Heart left ventricle (tissue), 16 donors: ENCODE measurements around the gene POLE3. TPM values are rescaled to one million over a fixed set of nuclear protein-coding genes. Genes with fewer than 3 reads are reported as not detected.

Source experiments
- ATAC-seq, 4 donors: fragments of 200-7000 bp; cut with Tn5 transposase; one replicate each; pipeline ENCODE4 v1.9.1; 2020 to 2022; ENCODE audit warnings: moderate library complexity in 4 of 4, mild to moderate bottlenecking in 3 of 4, moderate number of reproducible peaks in 1 of 4
- DNase-seq, 5 donors: peaks; one replicate each; pipeline ENCODE4 v3.0.0-alpha.2; 2020
- H3K27ac ChIP-seq, 12 donors: fragments of 200-600 bp; sonication (generic) in 4 of 12; one replicate each; pipeline versions ENCODE4 v1.5.0 to v1.8.0; 2016 to 2022; ENCODE audit warnings: mild to moderate bottlenecking in 2 of 12
- H3K27me3 ChIP-seq, 9 donors: fragments of 200-600 bp; sonication (generic) in 2 of 9; one replicate each; pipeline versions ENCODE4 v1.5.1 to v1.8.0; 2016 to 2022; ENCODE audit warnings: mild to moderate bottlenecking in 3 of 9
- H3K36me3 ChIP-seq, 9 donors: fragments of 200-600 bp; sonication (generic) in 2 of 9; one replicate each; pipeline versions ENCODE4 v1.5.0 to v1.8.0; 2018 to 2022; ENCODE audit warnings: mild to moderate bottlenecking in 2 of 9
- H3K4me1 ChIP-seq, 12 donors: fragments of 200-600 bp; sonication (generic) in 4 of 12; one replicate each; pipeline versions ENCODE4 v1.5.0 to v1.8.0; 2016 to 2022; ENCODE audit warnings: mild to moderate bottlenecking in 3 of 12
- H3K4me3 ChIP-seq, 12 donors: fragments of 200-600 bp; sonication (generic) in 4 of 12; one replicate each; pipeline versions ENCODE4 v1.5.0 to v1.8.0; 2017 to 2022; ENCODE audit warnings: mild to moderate bottlenecking in 9 of 12, moderate library complexity in 4 of 12
- H3K9me3 ChIP-seq, 12 donors: fragments of 200-600 bp; sonication (generic) in 4 of 12; one replicate each; pipeline versions ENCODE4 v1.5.0 to v1.8.0; 2016 to 2022; ENCODE audit warnings: mild to moderate bottlenecking in 1 of 12
- CTCF ChIP-seq, 12 donors: fragments of 200-600 bp; sonication (generic) in 4 of 12; IDR thresholded peaks; one replicate each; pipeline versions ENCODE4 v1.5.0 to v1.8.0; 2018 to 2022; ENCODE audit warnings: antibody characterized with exemption in 12 of 12, mild to moderate bottlenecking in 5 of 12
- POLR2A ChIP-seq, 2 donors: fragments of 450-650 bp; IDR thresholded peaks; one replicate each; pipeline ENCODE4 v1.6.1; 2017; ENCODE audit warnings: antibody characterized with exemption in 2 of 2, mild to moderate bottlenecking in 2 of 2, moderate library complexity in 2 of 2
- WGBS, 4 donors: extraction: QIAGEN DNeasy Blood & Tissue Kit in 2 of 4; methylation state at CpG; one replicate each; pipeline versions ENCODE4 v1.1.5 to v1.1.7; 2013 to 2018; 5-methylcytosine and 5-hydroxymethylcytosine counted together
- intact Hi-C, 10 donors: fragments of 100-400 bp; cut with DNase I; formaldehyde crosslinking; loops; one replicate each; pipeline versions ENCODE4 v1.11.1 to v1.14.2; 2022
- polyA plus RNA-seq, 2 donors: library from polyadenylated mRNA; stranded (reverse); fragments of 200-250 nt; gene quantifications; one replicate each; pipeline ENCODE4 v1.2.3, GENCODE V29; 2013
- total RNA-seq, 9 donors: library from RNA; depleted of rRNA in 2 of 9; stranded (reverse); fragments of >200 nt in 2 of 9; fragmentation: NEBNext Ultra II Directional in 3 of 9; extraction: Animal tissue kit (Norgen Biotek cat#: 25700) in 3 of 9; gene quantifications; one replicate each; pipeline versions ENCODE4 v1.1.0 to v1.2.4, GENCODE V29; 2016 to 2023
- donor health status: ischemic (EF 13 %, LVEDD 7.1; RV severe dilation, severe dysfunction).
- donor health status: healthy with polysubstance abuse.
- donor health status: DM: no; HTN: yes; CAD: no.
- donor health status: DM: no; HTN: no; CAD: no.
- donor health status: ischemic (EF 25% LVEDD 6.9; RV normal size, moderate dysfunction).
- donor health status: ischemic (EF 25% LVEDD 5.7; RV mildly dilated, moderate dysfunction).
- donor health status: healthy.
- donor health status: DM: yes; HTN: yes; CAD: no.
- donor health status: ischemic (EF 35%, LVEDD 5.7; RV mildly dilated, moderate dysfunction).
- donor health status: nonischemic (EF 11% LVEDD 7.7; RV severe dilation, severe dysfunction).
- donor health status: DM: yes; HTN: yes; CAD: no.
- donor health status: PGD.
- donor health status: ischemic (EF 29% LVEDD 5.4; RV normal size, mild dysfunction).
- donor health status: nonischemic (EF 23%, LVEDD 6.1; RV moderate dilation, normal function).

POLE3 gene
- total and polyA plus RNA-seq, 11 donors = 14.9 to 72.4 (median 24.3) TPM

GRCh38 chr9:113359385-113359784, 51.1 kb downstream of the POLE3 start:
- peaks cover 0 to 6% (median 0%) of the 10 kb centered on the region in 9 donors for H3K27me3 ChIP-seq
- intact Hi-C loops = no loop called here
- DNase-seq = no peak
- no peak for TF ChIP-seq CTCF (IDR thresholded peaks at IDR 0.05)
- TF ChIP-seq POLR2A (IDR thresholded peaks at IDR 0.05) = no peak
- no peaks in the 10 kb centered on the region for H3K9me3 ChIP-seq
- H3K4me3 ChIP-seq = no peak overlapping the region
- H3K27ac ChIP-seq = no peak overlapping the region
- no peaks in the 10 kb centered on the region for H3K4me1 ChIP-seq
- peak; percentile 22 to 72 (median 65) for ATAC-seq
- no peaks in the 10 kb centered on the region for H3K36me3 ChIP-seq
- 75 to 98% (median 79%) methylated on average over 1 of the region's 1 CpG for WGBS, 4 donors

Other genes starting within 250 kb of the POLE3 start
- 10 to 100 TPM; 15.8 to 45.5 (median 18.7) TPM for gene FKBP15, start 189.4 kb downstream of the POLE3 start, total RNA-seq
- 10 to 100 TPM in 1 of 2 donors, 1 to 10 TPM in 1; 9.9 to 16.1 TPM for gene FKBP15, start 189.4 kb downstream of the POLE3 start, polyA plus RNA-seq
- gene SLC31A1, start 189.1 kb downstream of the POLE3 start, total RNA-seq = 10 to 100 TPM in 6 of 9 donors, 1 to 10 TPM in 3; 7.9 to 18.2 (median 10.7) TPM
- gene SLC31A1, start 189.1 kb downstream of the POLE3 start, polyA plus RNA-seq = 10 to 100 TPM in 1 of 2 donors, 1 to 10 TPM in 1; 4.2 to 22.3 TPM
- 10 to 100 TPM; 22.3 to 39.4 (median 34.4) TPM for gene CDC26, start 135.1 kb downstream of the POLE3 start, total RNA-seq
- 10 to 100 TPM; 44.9 to 46.0 TPM for gene CDC26, start 135.1 kb downstream of the POLE3 start, polyA plus RNA-seq
- 10 to 100 TPM; 10.4 to 15.0 (median 13.8) TPM for gene PRPF4, start 135.0 kb downstream of the POLE3 start, total RNA-seq
- gene PRPF4, start 135.0 kb downstream of the POLE3 start, polyA plus RNA-seq = 10 to 100 TPM in 1 of 2 donors, 1 to 10 TPM in 1; 5.1 to 24.6 TPM
- gene RNF183, start 107.3 kb downstream of the POLE3 start, total RNA-seq = not detected
- gene RNF183, start 107.3 kb downstream of the POLE3 start, polyA plus RNA-seq = under 1 TPM in 1 of 2 donors, not detected in 1; 0.04 TPM
- gene WDR31, start 70.4 kb downstream of the POLE3 start, total RNA-seq = 10 to 100 TPM in 6 of 9 donors, 1 to 10 TPM in 3; 8.1 to 22.4 (median 14.4) TPM
- 1 to 10 TPM; 7.0 TPM for gene WDR31, start 70.4 kb downstream of the POLE3 start, polyA plus RNA-seq
- 1 to 10 TPM in 7 of 9 donors, under 1 TPM in 1, not detected in 1; 0.39 to 7.6 (median 1.7) TPM for gene BSPRY, start 61.1 kb downstream of the POLE3 start, total RNA-seq
- 1 to 10 TPM in 1 of 2 donors, under 1 TPM in 1; 0.80 to 3.8 TPM for gene BSPRY, start 61.1 kb downstream of the POLE3 start, polyA plus RNA-seq
- gene HDHD3, start 33.7 kb downstream of the POLE3 start, total RNA-seq = 10 to 100 TPM; 11.7 to 53.8 (median 19.4) TPM
- 10 to 100 TPM; 16.2 to 49.0 TPM for gene HDHD3, start 33.7 kb downstream of the POLE3 start, polyA plus RNA-seq
- 100 to 1,000 TPM in 2 of 9 donors, 10 to 100 TPM in 7; 39.8 to 153 (median 91.8) TPM for gene ALAD, start 9.4 kb downstream of the POLE3 start, total RNA-seq
- 10 to 100 TPM; 51.1 to 74.3 TPM for gene ALAD, start 9.4 kb downstream of the POLE3 start, polyA plus RNA-seq
- under 1 TPM in 4 of 9 donors, not detected in 5; 0.14 to 0.93 (median 0.49) TPM for gene C9orf43, start 72 bp upstream of the POLE3 start, total RNA-seq
- under 1 TPM; 0.15 to 0.27 TPM for gene C9orf43, start 72 bp upstream of the POLE3 start, polyA plus RNA-seq
- gene RGS3, start 53.1 kb upstream of the POLE3 start, total RNA-seq = 100 to 1,000 TPM; 107 to 214 (median 139) TPM
- 100 to 1,000 TPM in 1 of 2 donors, 10 to 100 TPM in 1; 93.4 to 120 TPM for gene RGS3, start 53.1 kb upstream of the POLE3 start, polyA plus RNA-seq